ENCODE measurements around the gene SAMD11. TPM values are rescaled to one million over a fixed set of nuclear protein-coding genes. Genes with fewer than 3 reads are reported as not detected.

SAMD11 gene
- total RNA-seq, 1 experiment from 2014 or later = 2.3 TPM

DNA sequence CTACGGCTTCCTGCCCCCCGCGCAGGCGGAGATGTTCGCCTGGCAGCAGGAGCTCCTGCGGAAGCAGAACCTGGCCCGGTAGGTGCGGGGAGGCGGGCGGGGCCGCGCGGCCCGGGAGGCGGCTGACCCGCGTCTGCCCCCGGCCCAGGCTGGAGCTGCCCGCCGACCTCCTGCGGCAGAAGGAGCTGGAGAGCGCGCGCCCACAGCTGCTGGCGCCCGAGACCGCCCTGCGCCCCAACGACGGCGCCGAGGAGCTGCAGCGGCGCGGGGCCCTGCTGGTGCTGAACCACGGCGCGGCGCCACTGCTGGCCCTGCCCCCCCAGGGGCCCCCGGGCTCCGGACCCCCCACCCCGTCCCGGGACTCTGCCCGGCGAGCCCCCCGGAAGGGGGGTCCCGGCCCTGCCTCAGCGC lies 18.7 kb downstream of the SAMD11 start:
- Mint-ChIP-seq H3K4me3 (no peak overlapping the region), H3K36me3 (0 out of 2 replicates have a peak, but pooled peaks cover 5% of the 10 kb centered on the region), H3K4me1 (peaks cover 6% of the 10 kb centered on the region), H3K27ac (no peak overlapping the region), H3K9me3 (no peaks in the 10 kb centered on the region), H3K27me3 (ENCODE audit: low read depth) (peaks cover 51% of the 10 kb centered on the region)
- CTCF ChIA-PET = interaction anchor here (0.8 to 4.9 kb wide), 10 partner anchors 9 to 122 kb away, joined by 3 to 28 read pairs (median 6); partner anchors contain the start of gene PLEKHN1
- peak; percentile 15 for ATAC-seq
- DNase-seq (ENCODE audit: low spot score) = no peak
- TF ChIP-seq TP53 (CRISPR knock-in tag; IDR thresholded peaks at IDR 0.05) (0 out of 2 replicates have a peak, but pooled peaks have one; percentile 3), HMGA2 (CRISPR knock-in tag; IDR thresholded peaks at IDR 0.05) (no peak)
- POLR2A ChIA-PET = interaction anchor here (0.6 to 1.2 kb wide), 4 partner anchors 9 to 17 kb away, joined by 3 read pairs; partner anchors contain the start of gene NOC2L

DNA sequence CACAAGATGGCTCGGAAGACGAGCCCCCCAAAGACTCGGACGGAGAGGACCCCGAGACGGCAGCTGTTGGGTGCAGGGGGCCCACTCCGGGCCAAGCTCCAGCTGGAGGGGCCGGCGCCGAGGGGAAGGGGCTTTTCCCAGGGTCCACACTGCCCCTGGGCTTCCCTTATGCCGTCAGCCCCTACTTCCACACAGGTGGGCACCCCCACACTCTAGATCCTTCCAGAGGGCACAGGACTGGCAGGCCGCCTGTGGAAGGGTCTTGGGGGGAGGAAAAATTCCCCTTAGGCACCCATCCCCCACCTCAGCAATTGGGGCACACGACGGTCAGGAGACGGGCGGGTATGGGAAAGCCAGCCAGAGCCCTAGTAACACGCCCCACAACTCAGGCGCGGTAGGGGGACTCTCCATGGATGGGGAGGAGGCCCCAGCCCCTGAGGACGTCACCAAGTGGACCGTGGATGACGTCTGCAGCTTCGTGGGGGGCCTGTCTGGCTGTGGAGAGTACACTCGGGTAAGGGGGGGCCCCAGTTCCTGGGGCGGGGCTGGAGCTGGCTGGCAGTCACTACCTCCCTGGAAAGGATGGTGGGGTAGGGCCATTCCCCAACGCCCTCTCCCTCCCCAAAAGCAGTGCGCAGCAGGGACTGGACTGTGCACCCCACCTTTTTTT lies 19.3 kb downstream of the SAMD11 start:
- Mint-ChIP-seq H3K9me3 (no peaks in the 10 kb centered on the region), H3K4me1 (peaks cover 6% of the 10 kb centered on the region), H3K36me3 (peaks cover 5% of the 10 kb centered on the region; the same call in 1 of the 2 replicates), H3K27me3 (ENCODE audit: low read depth) (peaks cover 46% of the 10 kb centered on the region), H3K4me3 (peak overlapping the region; percentile 42; the same call in 1 of the 2 replicates), H3K27ac (no peak overlapping the region)
- ChIA-PET CTCF (interaction anchor here (0.7 to 4.9 kb wide), 12 partner anchors 9 to 121 kb away, joined by 3 to 28 read pairs (median 5); partner anchors contain the start of gene PLEKHN1), POLR2A (interaction anchor here (0.5 to 1.2 kb wide), 4 partner anchors 10 to 28 kb away, joined by 3 read pairs; partner anchors contain the start of gene NOC2L)
- DNase-seq (ENCODE audit: low spot score) = no peak
- ATAC-seq = peak; percentile 2; the same call in 1 of the 2 replicates
- TF ChIP-seq, protein P1, sequence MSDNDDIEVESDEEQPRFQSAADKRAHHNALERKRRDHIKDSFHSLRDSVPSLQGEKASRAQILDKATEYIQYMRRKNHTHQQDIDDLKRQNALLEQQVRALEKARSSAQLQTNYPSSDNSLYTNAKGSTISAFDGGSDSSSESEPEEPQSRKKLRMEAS (CRISPR knock-in tag; IDR thresholded peaks at IDR 0.05) = no peak; the same call in 1 of the 2 replicates
- TF ChIP-seq GTF2I (CRISPR knock-in tag; conservative IDR thresholded peaks at IDR 0.05) = no peak
- TF ChIP-seq ESRRA (CRISPR knock-in tag; IDR thresholded peaks at IDR 0.05; ENCODE audit: borderline replicate concordance) = no peak
- peak; percentile 70; the same call in 1 of the 2 replicates for TF ChIP-seq EMX1 (CRISPR knock-in tag; IDR thresholded peaks at IDR 0.05)
- no peak for TF ChIP-seq GABPB1 (CRISPR knock-in tag; IDR thresholded peaks at IDR 0.05)
- no peak for TF ChIP-seq ZNF219 (CRISPR knock-in tag; IDR thresholded peaks at IDR 0.05; ENCODE audit: borderline replicate concordance)
- TF ChIP-seq ZBTB21 (CRISPR knock-in tag; IDR thresholded peaks at IDR 0.05; ENCODE audit: borderline replicate concordance) = peak; percentile 66
- TF ChIP-seq, protein P2, sequence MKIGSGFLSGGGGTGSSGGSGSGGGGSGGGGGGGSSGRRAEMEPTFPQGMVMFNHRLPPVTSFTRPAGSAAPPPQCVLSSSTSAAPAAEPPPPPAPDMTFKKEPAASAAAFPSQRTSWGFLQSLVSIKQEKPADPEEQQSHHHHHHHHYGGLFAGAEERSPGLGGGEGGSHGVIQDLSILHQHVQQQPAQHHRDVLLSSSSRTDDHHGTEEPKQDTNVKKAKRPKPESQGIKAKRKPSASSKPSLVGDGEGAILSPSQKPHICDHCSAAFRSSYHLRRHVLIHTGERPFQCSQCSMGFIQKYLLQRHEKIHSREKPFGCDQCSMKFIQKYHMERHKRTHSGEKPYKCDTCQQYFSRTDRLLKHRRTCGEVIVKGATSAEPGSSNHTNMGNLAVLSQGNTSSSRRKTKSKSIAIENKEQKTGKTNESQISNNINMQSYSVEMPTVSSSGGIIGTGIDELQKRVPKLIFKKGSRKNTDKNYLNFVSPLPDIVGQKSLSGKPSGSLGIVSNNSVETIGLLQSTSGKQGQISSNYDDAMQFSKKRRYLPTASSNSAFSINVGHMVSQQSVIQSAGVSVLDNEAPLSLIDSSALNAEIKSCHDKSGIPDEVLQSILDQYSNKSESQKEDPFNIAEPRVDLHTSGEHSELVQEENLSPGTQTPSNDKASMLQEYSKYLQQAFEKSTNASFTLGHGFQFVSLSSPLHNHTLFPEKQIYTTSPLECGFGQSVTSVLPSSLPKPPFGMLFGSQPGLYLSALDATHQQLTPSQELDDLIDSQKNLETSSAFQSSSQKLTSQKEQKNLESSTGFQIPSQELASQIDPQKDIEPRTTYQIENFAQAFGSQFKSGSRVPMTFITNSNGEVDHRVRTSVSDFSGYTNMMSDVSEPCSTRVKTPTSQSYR (CRISPR knock-in tag; IDR thresholded peaks at IDR 0.05) = 0 out of 2 replicates have a peak, but pooled peaks have one; percentile 29
- TF ChIP-seq, protein P3, sequence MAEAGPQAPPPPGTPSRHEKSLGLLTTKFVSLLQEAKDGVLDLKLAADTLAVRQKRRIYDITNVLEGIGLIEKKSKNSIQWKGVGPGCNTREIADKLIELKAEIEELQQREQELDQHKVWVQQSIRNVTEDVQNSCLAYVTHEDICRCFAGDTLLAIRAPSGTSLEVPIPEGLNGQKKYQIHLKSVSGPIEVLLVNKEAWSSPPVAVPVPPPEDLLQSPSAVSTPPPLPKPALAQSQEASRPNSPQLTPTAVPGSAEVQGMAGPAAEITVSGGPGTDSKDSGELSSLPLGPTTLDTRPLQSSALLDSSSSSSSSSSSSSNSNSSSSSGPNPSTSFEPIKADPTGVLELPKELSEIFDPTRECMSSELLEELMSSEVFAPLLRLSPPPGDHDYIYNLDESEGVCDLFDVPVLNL (CRISPR knock-in tag; IDR thresholded peaks at IDR 0.05; ENCODE audit: borderline replicate concordance, low read depth) = no peak
- TF ChIP-seq, protein P4, sequence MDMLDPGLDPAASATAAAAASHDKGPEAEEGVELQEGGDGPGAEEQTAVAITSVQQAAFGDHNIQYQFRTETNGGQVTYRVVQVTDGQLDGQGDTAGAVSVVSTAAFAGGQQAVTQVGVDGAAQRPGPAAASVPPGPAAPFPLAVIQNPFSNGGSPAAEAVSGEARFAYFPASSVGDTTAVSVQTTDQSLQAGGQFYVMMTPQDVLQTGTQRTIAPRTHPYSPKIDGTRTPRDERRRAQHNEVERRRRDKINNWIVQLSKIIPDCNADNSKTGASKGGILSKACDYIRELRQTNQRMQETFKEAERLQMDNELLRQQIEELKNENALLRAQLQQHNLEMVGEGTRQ (CRISPR knock-in tag; IDR thresholded peaks at IDR 0.05) = no peak
- peak; percentile 17; the same call in 1 of the 2 replicates for TF ChIP-seq TEAD1 (CRISPR knock-in tag; IDR thresholded peaks at IDR 0.05)
- TF ChIP-seq, protein P5, sequence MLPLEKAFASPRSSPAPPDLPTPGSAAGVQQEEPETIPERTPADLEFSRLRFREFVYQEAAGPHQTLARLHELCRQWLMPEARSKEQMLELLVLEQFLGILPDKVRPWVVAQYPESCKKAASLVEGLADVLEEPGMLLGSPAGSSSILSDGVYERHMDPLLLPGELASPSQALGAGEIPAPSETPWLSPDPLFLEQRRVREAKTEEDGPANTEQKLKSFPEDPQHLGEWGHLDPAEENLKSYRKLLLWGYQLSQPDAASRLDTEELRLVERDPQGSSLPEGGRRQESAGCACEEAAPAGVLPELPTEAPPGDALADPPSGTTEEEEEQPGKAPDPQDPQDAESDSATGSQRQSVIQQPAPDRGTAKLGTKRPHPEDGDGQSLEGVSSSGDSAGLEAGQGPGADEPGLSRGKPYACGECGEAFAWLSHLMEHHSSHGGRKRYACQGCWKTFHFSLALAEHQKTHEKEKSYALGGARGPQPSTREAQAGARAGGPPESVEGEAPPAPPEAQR (CRISPR knock-in tag; IDR thresholded peaks at IDR 0.05) = no peak
- no peak for TF ChIP-seq KAT7 (CRISPR knock-in tag; IDR thresholded peaks at IDR 0.05; ENCODE audit: borderline replicate concordance)
- TF ChIP-seq ZNF263 (CRISPR knock-in tag; IDR thresholded peaks at IDR 0.05; ENCODE audit: low read depth) = no peak
- TF ChIP-seq TP53 (CRISPR knock-in tag; IDR thresholded peaks at IDR 0.05) = 0 out of 2 replicates have a peak, but pooled peaks have one; percentile 20
- no peak for TF ChIP-seq NR3C1 (CRISPR knock-in tag; conservative IDR thresholded peaks at IDR 0.05; ENCODE audit: low read depth)
- TF ChIP-seq NFATC4 (CRISPR knock-in tag; IDR thresholded peaks at IDR 0.05) = 0 out of 2 replicates have a peak, but pooled peaks have one; percentile 50
